ENCODE data around the gene BEST2. TPM values are rescaled to one million over a fixed set of nuclear protein-coding genes. Genes with fewer than 3 reads are reported as not detected.

Gene BEST2
- total and polyA plus RNA-seq, 2 of the 4 experiments (the other 2 are of a cell fraction) = not detected

GRCh38 chr19:12705169-12705568, 46.4 kb upstream of the BEST2 start:
- no peaks in the 10 kb centered on the region for H3K4me1 ChIP-seq (ENCODE audit: control insufficient read depth, insufficient read depth, low read length)
- H3K4me2 ChIP-seq (ENCODE audit: low read depth, low read length) = no peak overlapping the region
- H2AK9ac ChIP-seq (replicated peaks; ENCODE audit: low read depth, low read length, poor library complexity) = no peak overlapping the region
- H3K14ac ChIP-seq (replicated peaks; ENCODE audit: low read depth, low read length) = no peak overlapping the region
- H2AFZ ChIP-seq (replicated peaks; ENCODE audit: low read length, poor library complexity) = peak overlapping the region; percentile 63
- 94% methylated on average over 8 of the region's 13 CpGs; no CpG with 5 or more reads in 1 of the 2 experiments for WGBS, 2 experiments (ENCODE audit: extremely low coverage in 2 of 2, insufficient read length in 1 of 2)
- peaks cover 14% of the 10 kb centered on the region for H4K20me1 ChIP-seq (ENCODE audit: insufficient read depth, low read length)
- peaks cover 75% of the 10 kb centered on the region for H3K36me3 ChIP-seq (ENCODE audit: control insufficient read depth, insufficient read depth, low read length)
- no peak overlapping the region for H3K27ac ChIP-seq (ENCODE audit: insufficient read depth, low read length)
- H2BK20ac ChIP-seq (ENCODE audit: low read depth, low read length) = no peak overlapping the region
- BruUV-seq (replicated peaks) = no TSS peak
- ChIA-PET POLR2A (ENCODE audit: unreplicated experiment) (no interaction called here), CTCF (no interaction called here)
- intact Hi-C loops (cut with micrococcal nuclease) (no loop called here), in situ Hi-C loops (cut with MboI; ENCODE audit: low sequenced_read_pairs) (no loop called here), dilution Hi-C loops (cut with HindIII; ENCODE audit: low sequenced_read_pairs, unreplicated experiment) (no loop called here)
- H3K27me3 ChIP-seq (ENCODE audit: control insufficient read depth, insufficient read depth, low read length) = no peaks in the 10 kb centered on the region
- no peak overlapping the region for H4K5ac ChIP-seq (ENCODE audit: low read depth, low read length)
- H4K91ac ChIP-seq (ENCODE audit: insufficient read depth, low read depth, low read length) = no peak overlapping the region
- H2BK120ac ChIP-seq (ENCODE audit: low read depth, low read length) = no peak overlapping the region
- H4K8ac ChIP-seq (ENCODE audit: low read depth in 2 of 2, low read length in 2 of 2) = no peak overlapping the region
- no peak overlapping the region for H3K18ac ChIP-seq (ENCODE audit: low read depth, low read length)
- no peak overlapping the region for H3K23ac ChIP-seq (ENCODE audit: low read depth, low read length)
- no peak overlapping the region for H3K56ac ChIP-seq (ENCODE audit: extremely low read depth, insufficient read depth, low read length)
- DNase-seq = no peak
- no peak overlapping the region for H2AK5ac ChIP-seq (ENCODE audit: low read depth, low read length)
- no peak overlapping the region for H3K4ac ChIP-seq (ENCODE audit: low read depth, low read length)
- H3K9me3 ChIP-seq (ENCODE audit: control insufficient read depth, insufficient read depth, low read length) = no peaks in the 10 kb centered on the region
- H2BK5ac ChIP-seq (ENCODE audit: low read depth, low read length, poor library complexity, severe bottlenecking) = no peak overlapping the region
- no peaks in the 10 kb centered on the region for H3K9me1 ChIP-seq (ENCODE audit: insufficient read depth, low read length)
- H3K9ac ChIP-seq (ENCODE audit: low read depth, low read length) = no peak overlapping the region
- H2BK15ac ChIP-seq (ENCODE audit: low read depth, low read length) = no peak overlapping the region
- peaks cover 10 to 25% of the 10 kb centered on the region in 2 experiments for H3K79me1 ChIP-seq (ENCODE audit: low read depth in 1 of 2, low read length in 2 of 2)
- no peak overlapping the region for H3K4me3 ChIP-seq (ENCODE audit: insufficient read depth, low read depth, low read length)
- TF ChIP-seq BHLHE40 (IDR thresholded peaks at IDR 0.05; ENCODE audit: low read depth, low read length) (no peak), FOS (IDR thresholded peaks at IDR 0.05; ENCODE audit: low read depth, low read length) (no peak), MAZ (IDR thresholded peaks at IDR 0.05; ENCODE audit: borderline replicate concordance, low read depth, low read length) (no peak), CTCF (conservative IDR thresholded peaks at IDR 0.05; ENCODE audit: low read depth, low read length) (no peak), USF2 (IDR thresholded peaks at IDR 0.05; ENCODE audit: low read depth, low read length) (no peak), RFX5 (IDR thresholded peaks at IDR 0.05; ENCODE audit: low read depth, low read length) (no peak), CHD1 (IDR thresholded peaks at IDR 0.05; ENCODE audit: low read depth, low read length) (no peak), ELK1 (IDR thresholded peaks at IDR 0.05; ENCODE audit: borderline replicate concordance, low read depth, low read length) (no peak), MAFK (IDR thresholded peaks at IDR 0.05; ENCODE audit: low read depth, low read length) (no peak), MXI1 (IDR thresholded peaks at IDR 0.05; ENCODE audit: borderline replicate concordance, low read depth, low read length) (no peak), NFE2L2 (IDR thresholded peaks at IDR 0.05; ENCODE audit: low read depth, low read length) (no peak), RAD21 (IDR thresholded peaks at IDR 0.05; ENCODE audit: low read length) (no peak), CEBPB (IDR thresholded peaks at IDR 0.05; ENCODE audit: low read depth, low read length) (no peak), SMC3 (IDR thresholded peaks at IDR 0.05; ENCODE audit: low read depth, low read length) (no peak), POLR2A (IDR thresholded peaks at IDR 0.05; ENCODE audit: low read depth, low read length) (no peak), RCOR1 (IDR thresholded peaks at IDR 0.05; ENCODE audit: insufficient replicate concordance, low read length) (no peak)
- ATAC-seq (ENCODE audit: low read depth) = no peak
